K562 (cell line): ENCODE results near the gene SPRYD3. TPM values are rescaled to one million over a fixed set of nuclear protein-coding genes. Genes with fewer than 3 reads are reported as not detected.
A peak's percentile ranks its signal among the peaks of the same experiment; 100 is the strongest.

Experiments
- ARNT ChIP-seq, 2 experiments: fragments of 450-650 bp; IDR thresholded peaks; 2 replicates each; pipeline ENCODE4 v1.6.1; 2016; ENCODE audit warnings: mild to moderate bottlenecking in 1 of 2
- BDP1 ChIP-seq: IDR thresholded peaks from 3 replicates; pipeline ENCODE4 v1.6.1; 2011; ENCODE audit not compliant: insufficient read length, insufficient read depth
- CBX1 ChIP-seq: sonication (generic); IDR thresholded peaks from 2 replicates; pipeline ENCODE4 v1.6.1; 2016; ENCODE audit warnings: antibody characterized with exemption, low read depth, mild to moderate bottlenecking
- DACH1 ChIP-seq: fragments of 450-650 bp; IDR thresholded peaks from 2 replicates; pipeline ENCODE4 v1.6.1; 2018; ENCODE audit not compliant: partially characterized antibody
- GABPA ChIP-seq: fragments of 200-800 bp; sonication (Bioruptor generic); conservative IDR thresholded peaks from 2 replicates; pipeline ENCODE4 v1.6.1; 2016; ENCODE audit warnings: low read depth, missing genetic modification characterization, missing compliant biosample characterization
- HDAC1 ChIP-seq, 2 experiments: fragments of 450-650 bp; IDR thresholded peaks; 2 replicates each; pipeline ENCODE4 v1.6.1; 2016 to 2017; ENCODE audit warnings: inconsistent platforms in 1 of 2, mild to moderate bottlenecking in 1 of 2, moderate library complexity in 1 of 2
- JUN ChIP-seq, 2 experiments: sonication (generic) in 1 of 2; formaldehyde crosslinking in 1 of 2; IDR thresholded peaks; 2 replicates each; pipeline versions ENCODE4 v1.6.1 to v1.8.0; 2012 to 2022; ENCODE audit warnings: borderline replicate concordance in 2 of 2, mild to moderate bottlenecking in 2 of 2, improper control_type of control experiment in 1 of 2, low read depth in 1 of 2, low read length in 1 of 2, missing genetic modification reagents in 1 of 2
- KAT2B ChIP-seq: IDR thresholded peaks from one replicate; pipeline ENCODE4 v1.6.1; 2012; ENCODE audit warnings: low read depth, mild to moderate bottlenecking, control low read depth, inconsistent platforms, low read length, moderate library complexity
- KAT7 ChIP-seq: sonication (generic); formaldehyde crosslinking; IDR thresholded peaks from 2 replicates; pipeline ENCODE4 v1.8.0; 2022; ENCODE audit warnings: missing genetic modification reagents, mild to moderate bottlenecking, borderline replicate concordance
- KHSRP ChIP-seq: fragments of 450-650 bp; IDR thresholded peaks from 2 replicates; pipeline ENCODE4 v1.6.1; 2017
- KLF10 ChIP-seq: fragments of 250-450 bp; sonication (Bioruptor Pico); IDR thresholded peaks from 2 replicates; pipeline ENCODE4 v1.6.1; 2021; ENCODE audit warnings: matching md5 sums
- MYC ChIP-seq, 2 experiments: fragments of 250-450 bp in 1 of 2; sonication (Bioruptor Pico) in 1 of 2; IDR thresholded peaks; 2 replicates each; pipeline versions ENCODE4 v1.5.1 to v1.6.1; 2012 to 2021; ENCODE audit warnings: low read depth in 2 of 2, borderline replicate concordance in 1 of 2, improper control_type of control experiment in 1 of 2, low read length in 1 of 2, mild to moderate bottlenecking in 1 of 2, moderate library complexity in 1 of 2
- NR3C1 ChIP-seq: sonication (generic); formaldehyde crosslinking; IDR thresholded peaks from 2 replicates; pipeline ENCODE4 v1.8.1; 2022; ENCODE audit warnings: missing genetic modification reagents
- POLR2H ChIP-seq: IDR thresholded peaks from 2 replicates; pipeline ENCODE4 v1.6.1; 2016; ENCODE audit warnings: missing genetic modification characterization, low read depth, mild to moderate bottlenecking, control low read depth, missing compliant biosample characterization, moderate library complexity
- RBFOX2 ChIP-seq: fragments of 200-400 bp; formaldehyde crosslinking; IDR thresholded peaks from 2 replicates; pipeline ENCODE4 v1.6.1; 2017; ENCODE audit warnings: low read depth, mild to moderate bottlenecking, low read length, moderate library complexity
- RFX5 ChIP-seq: IDR thresholded peaks from 2 replicates; pipeline ENCODE4 v1.6.1; 2011; ENCODE audit warnings: low read depth, mild to moderate bottlenecking, improper control_type of control experiment, low read length
- SAFB2 ChIP-seq: fragments of 200-400 bp; formaldehyde crosslinking; IDR thresholded peaks from 2 replicates; pipeline ENCODE4 v1.6.1; 2018; ENCODE audit warnings: borderline replicate concordance, low read length, low read depth, moderate library complexity; ENCODE audit not compliant: severe bottlenecking
- TEAD4 ChIP-seq, 2 experiments: sonication (generic) in 1 of 2; formaldehyde crosslinking in 1 of 2; IDR thresholded peaks; 2 replicates each; pipeline versions ENCODE4 v1.6.1 to v1.8.0; 2012 to 2022; ENCODE audit warnings: borderline replicate concordance in 1 of 2, inconsistent platforms in 1 of 2, low read length in 1 of 2, mild to moderate bottlenecking in 1 of 2, missing genetic modification reagents in 1 of 2
- UBTF ChIP-seq, 2 experiments: IDR thresholded peaks; 2 replicates each; pipeline ENCODE4 v1.6.1; 2012; ENCODE audit warnings: improper control_type of control experiment in 2 of 2, low read depth in 2 of 2, low read length in 2 of 2, borderline replicate concordance in 1 of 2
- VEZF1 ChIP-seq: fragments of 200-800 bp; sonication (Bioruptor generic); IDR thresholded peaks from 2 replicates; pipeline ENCODE4 v1.6.1; 2017; ENCODE audit warnings: missing genetic modification characterization, missing compliant biosample characterization
- ZNF277 ChIP-seq: fragments of 250-450 bp; sonication (Bioruptor Pico); IDR thresholded peaks from 2 replicates; pipeline ENCODE4 v1.8.0; 2022; ENCODE audit warnings: inconsistent platforms, mild to moderate bottlenecking, moderate library complexity, borderline replicate concordance
- polyA plus RNA-seq, 8 experiments: library from polyadenylated mRNA; depleted of rRNA in 4 of 8; stranded (reverse) in 5 of 8; unstranded in 3 of 8; fragments of >200 nt; fragmentation: Nextera tagmentation in 2 of 8; fragmentation: Illumina TruSeq in 1 of 8; extraction: Ambion mirVana in 2 of 8; extraction: Trizol in 1 of 8; gene quantifications; 2 replicates each; pipeline versions ENCODE4 v1.2.1 to v1.2.3, GENCODE V29; 2011 to 2014; ENCODE audit warnings: inconsistent platforms in 1 of 8, missing spikeins in 1 of 8
- total RNA-seq, 7 experiments: library from RNA; depleted of rRNA in 6 of 7; stranded (reverse); fragments of >200 nt in 6 of 7; fragmentation: Illumina TruSeq in 2 of 7; extraction: Trizol in 2 of 7; gene quantifications; 2 replicates each; pipeline versions ENCODE4 v1.2.1 to v1.2.3, GENCODE V29; 2011 to 2021; ENCODE audit warnings: low replicate concordance in 1 of 7

SPRYD3 gene
- total and polyA plus RNA-seq, 9 of the 15 experiments (the other 6 are each of a cell fraction or from before 2014, with no cell fraction given): 1.5 to 13.6 (median 7.6) TPM

GRCh38 chr12:53054112-53054878 is 24.9 kb downstream of the SPRYD3 start (continued):
- no peak for TF ChIP-seq POLR2H
- peak; percentile 60 for TF ChIP-seq VEZF1 (CRISPR knock-in tag)
- TF ChIP-seq KAT7 (CRISPR knock-in tag): no peak
- TF ChIP-seq UBTF (IDR thresholded peaks at IDR 0.05; ENCODE audit: borderline replicate concordance in 1 of 2, low read depth in 2 of 2, low read length in 2 of 2): no peak
- no peak for TF ChIP-seq NR3C1 (CRISPR knock-in tag)
- no peak for TF ChIP-seq KAT2B
- TF ChIP-seq KHSRP: no peak
- TF ChIP-seq TEAD4 (IDR thresholded peaks at IDR 0.05; ENCODE audit: low read length): no peak
- TF ChIP-seq TEAD4 (CRISPR knock-in tag; IDR thresholded peaks at IDR 0.05; ENCODE audit: borderline replicate concordance): no peak
- TF ChIP-seq KLF10 (CRISPR knock-in tag): no peak
- no peak for TF ChIP-seq SAFB2
- TF ChIP-seq BDP1: no peak
- no peak for TF ChIP-seq JUN (IDR thresholded peaks at IDR 0.05; ENCODE audit: borderline replicate concordance, low read depth, low read length)
- no peak for TF ChIP-seq JUN (CRISPR knock-in tag; IDR thresholded peaks at IDR 0.05; ENCODE audit: borderline replicate concordance)
- peak in 1 of 2 experiments; percentile 96; a peak in 2 of 4 replicates for TF ChIP-seq HDAC1 (IDR thresholded peaks at IDR 0.05)
- TF ChIP-seq GABPA: no peak
- peak in 1 of 2 experiments; percentile 52; a peak in 1 of 4 replicates for TF ChIP-seq ARNT (IDR thresholded peaks at IDR 0.05)
- peak; percentile 82 for TF ChIP-seq MYC (IDR thresholded peaks at IDR 0.05; ENCODE audit: low read depth, low read length)
- no peak for TF ChIP-seq MYC (CRISPR knock-in tag; IDR thresholded peaks at IDR 0.05; ENCODE audit: borderline replicate concordance, low read depth)
- no peak for TF ChIP-seq ZNF277
- TF ChIP-seq CBX1: no peak
- no peak for TF ChIP-seq RFX5
- peak; percentile 64 for TF ChIP-seq RBFOX2
- TF ChIP-seq DACH1: no peak
